LNCAP (cell line): ENCODE measurements around the gene ZBTB16.

Source experiments
- TF ChIP-seq, protein P1 (sequence below): fragments of 450-650 bp; IDR thresholded peaks from 2 replicates; pipeline ENCODE4 v1.5.1; 2017; ENCODE audit warnings: mild to moderate bottlenecking

The ZBTB16 gene

GRCh38 chr11:114092478-114092877 is 33.0 kb downstream of the ZBTB16 start:
- TF ChIP-seq, protein P1, sequence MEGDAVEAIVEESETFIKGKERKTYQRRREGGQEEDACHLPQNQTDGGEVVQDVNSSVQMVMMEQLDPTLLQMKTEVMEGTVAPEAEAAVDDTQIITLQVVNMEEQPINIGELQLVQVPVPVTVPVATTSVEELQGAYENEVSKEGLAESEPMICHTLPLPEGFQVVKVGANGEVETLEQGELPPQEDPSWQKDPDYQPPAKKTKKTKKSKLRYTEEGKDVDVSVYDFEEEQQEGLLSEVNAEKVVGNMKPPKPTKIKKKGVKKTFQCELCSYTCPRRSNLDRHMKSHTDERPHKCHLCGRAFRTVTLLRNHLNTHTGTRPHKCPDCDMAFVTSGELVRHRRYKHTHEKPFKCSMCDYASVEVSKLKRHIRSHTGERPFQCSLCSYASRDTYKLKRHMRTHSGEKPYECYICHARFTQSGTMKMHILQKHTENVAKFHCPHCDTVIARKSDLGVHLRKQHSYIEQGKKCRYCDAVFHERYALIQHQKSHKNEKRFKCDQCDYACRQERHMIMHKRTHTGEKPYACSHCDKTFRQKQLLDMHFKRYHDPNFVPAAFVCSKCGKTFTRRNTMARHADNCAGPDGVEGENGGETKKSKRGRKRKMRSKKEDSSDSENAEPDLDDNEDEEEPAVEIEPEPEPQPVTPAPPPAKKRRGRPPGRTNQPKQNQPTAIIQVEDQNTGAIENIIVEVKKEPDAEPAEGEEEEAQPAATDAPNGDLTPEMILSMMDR: no peak

DNA sequence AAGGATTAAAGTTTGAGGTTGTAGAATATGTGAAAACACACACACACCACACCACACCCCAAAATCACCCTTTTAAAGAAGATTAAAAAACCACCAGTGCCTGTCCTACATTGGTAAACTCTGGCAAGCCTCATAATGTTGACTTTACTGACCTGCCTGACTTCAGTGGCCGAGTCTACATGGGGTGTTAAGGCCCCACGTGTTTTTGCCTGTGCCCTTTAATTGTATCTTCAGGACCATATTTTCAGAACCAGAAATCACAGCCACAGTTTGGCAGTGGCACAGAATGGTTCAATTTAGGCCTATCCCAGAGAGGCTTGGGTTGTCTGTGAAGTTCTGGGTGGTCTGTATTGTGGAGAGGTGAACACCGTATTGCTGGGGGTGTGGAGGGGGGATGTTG is 33.4 kb downstream of the ZBTB16 start:
- TF ChIP-seq, protein P1: no peak

DNA sequence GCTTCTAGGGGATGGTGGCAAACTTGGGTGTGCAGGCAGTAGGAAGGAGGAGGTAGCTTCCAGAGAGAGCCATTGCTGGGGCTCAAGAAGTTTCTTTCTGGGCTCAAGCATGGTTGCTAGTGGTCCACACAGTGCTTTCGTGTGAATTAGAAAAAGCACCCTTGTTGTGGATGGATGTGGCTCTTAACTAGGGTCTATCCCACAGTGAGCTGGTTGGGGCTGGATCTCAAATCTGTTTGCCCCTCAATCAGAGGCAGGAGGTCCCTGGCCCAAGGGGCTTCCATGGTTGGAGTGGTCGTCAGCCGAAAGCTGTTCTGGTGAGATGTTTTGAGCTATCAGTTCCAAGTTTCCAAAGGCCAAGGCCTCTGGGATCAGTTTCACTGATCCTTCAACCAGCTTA is 35.0 kb downstream of the ZBTB16 start:
- TF ChIP-seq, protein P1: no peak

GRCh38 chr11:114095899-114096298 is 36.4 kb downstream of the ZBTB16 start:
- TF ChIP-seq, protein P1: no peak

GRCh38 chr11:114097832-114098231 is 38.3 kb downstream of the ZBTB16 start:
- TF ChIP-seq, protein P1: no peak

GRCh38 chr11:114098927-114099326 is 39.4 kb downstream of the ZBTB16 start:
- TF ChIP-seq, protein P1: no peak

DNA sequence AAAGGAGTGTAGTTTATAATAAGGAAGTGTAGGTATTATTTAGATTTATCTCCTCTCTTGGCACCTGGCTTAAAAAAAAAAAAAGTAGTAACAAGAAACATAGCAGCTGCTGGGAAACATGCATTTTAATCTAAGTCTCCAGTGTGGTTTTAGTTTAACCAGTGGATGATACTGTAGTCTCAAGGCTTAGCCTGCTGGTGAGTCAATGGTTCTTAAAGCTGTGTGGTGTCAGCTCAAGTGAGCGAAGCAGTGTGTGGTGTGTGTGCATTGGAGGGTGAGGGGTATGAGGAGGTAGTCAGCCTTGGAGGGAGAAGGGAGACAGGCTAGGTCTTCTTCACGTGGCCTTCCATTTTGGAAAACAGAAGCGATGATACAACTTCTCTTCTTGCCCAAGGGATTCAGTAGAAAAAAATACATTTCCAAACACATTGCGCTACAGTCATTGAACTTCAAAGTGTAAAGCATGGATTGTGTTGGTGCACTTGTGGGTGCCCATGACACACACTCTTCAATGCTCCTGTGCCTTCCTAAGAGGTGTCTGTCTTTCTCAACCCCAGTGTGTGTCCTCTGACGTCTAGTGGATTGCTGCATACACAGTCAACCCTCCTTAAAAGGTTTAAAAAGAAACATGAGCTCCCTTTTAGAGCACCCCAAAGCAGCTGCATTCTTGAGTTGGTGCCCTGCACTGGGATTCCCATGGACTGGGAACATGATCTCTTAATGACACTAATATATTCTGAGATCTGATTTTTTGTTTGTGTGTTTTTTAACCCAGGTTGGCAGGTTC is 40.1 kb downstream of the ZBTB16 start:
- TF ChIP-seq, protein P1: no peak
